ENCODE results near the gene SRPK2. TPM values are rescaled to one million over a fixed set of nuclear protein-coding genes. Genes with fewer than 3 reads are reported as not detected.

SRPK2 gene
- polyA plus RNA-seq, 1 experiment, result 10.8 TPM

- H3K4me3 ChIP-seq (ENCODE audit: low read depth, low read length), result no peak overlapping the region
- TF ChIP-seq, protein P1, sequence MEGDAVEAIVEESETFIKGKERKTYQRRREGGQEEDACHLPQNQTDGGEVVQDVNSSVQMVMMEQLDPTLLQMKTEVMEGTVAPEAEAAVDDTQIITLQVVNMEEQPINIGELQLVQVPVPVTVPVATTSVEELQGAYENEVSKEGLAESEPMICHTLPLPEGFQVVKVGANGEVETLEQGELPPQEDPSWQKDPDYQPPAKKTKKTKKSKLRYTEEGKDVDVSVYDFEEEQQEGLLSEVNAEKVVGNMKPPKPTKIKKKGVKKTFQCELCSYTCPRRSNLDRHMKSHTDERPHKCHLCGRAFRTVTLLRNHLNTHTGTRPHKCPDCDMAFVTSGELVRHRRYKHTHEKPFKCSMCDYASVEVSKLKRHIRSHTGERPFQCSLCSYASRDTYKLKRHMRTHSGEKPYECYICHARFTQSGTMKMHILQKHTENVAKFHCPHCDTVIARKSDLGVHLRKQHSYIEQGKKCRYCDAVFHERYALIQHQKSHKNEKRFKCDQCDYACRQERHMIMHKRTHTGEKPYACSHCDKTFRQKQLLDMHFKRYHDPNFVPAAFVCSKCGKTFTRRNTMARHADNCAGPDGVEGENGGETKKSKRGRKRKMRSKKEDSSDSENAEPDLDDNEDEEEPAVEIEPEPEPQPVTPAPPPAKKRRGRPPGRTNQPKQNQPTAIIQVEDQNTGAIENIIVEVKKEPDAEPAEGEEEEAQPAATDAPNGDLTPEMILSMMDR (IDR thresholded peaks at IDR 0.05; ENCODE audit: insufficient read depth, low read depth, low read length), result no peak
- CTCF ChIA-PET, result no interaction called here
- H3K27me3 ChIP-seq (ENCODE audit: control insufficient read depth, insufficient read depth, low read length), result no peaks in the 10 kb centered on the region
- H3K36me3 ChIP-seq (ENCODE audit: control insufficient read depth, insufficient read depth, low read length), result peaks cover 2% of the 10 kb centered on the region; the same call in 1 of the 2 replicates
- DNase-seq (ENCODE audit: low read depth), result no peak
- POLR2A ChIA-PET, result no interaction called here
Measured at GRCh38 chr7:105389889-105390288, 1.2 kb upstream of the SRPK2 start.

GRCh38 chr7:105389088-105389650 is 448 bp upstream of the SRPK2 start:
- TF ChIP-seq, protein P1 (IDR thresholded peaks at IDR 0.05; ENCODE audit: insufficient read depth, low read depth, low read length), result 0 out of 2 replicates have a peak, but pooled peaks have one; percentile 7
- CTCF ChIA-PET, result interaction anchor here (1.1 to 2.5 kb wide), 2 partner anchors 9 to 44 kb away, joined by 3 to 8 read pairs; no protein-coding TSS in a partner anchor

DNA sequence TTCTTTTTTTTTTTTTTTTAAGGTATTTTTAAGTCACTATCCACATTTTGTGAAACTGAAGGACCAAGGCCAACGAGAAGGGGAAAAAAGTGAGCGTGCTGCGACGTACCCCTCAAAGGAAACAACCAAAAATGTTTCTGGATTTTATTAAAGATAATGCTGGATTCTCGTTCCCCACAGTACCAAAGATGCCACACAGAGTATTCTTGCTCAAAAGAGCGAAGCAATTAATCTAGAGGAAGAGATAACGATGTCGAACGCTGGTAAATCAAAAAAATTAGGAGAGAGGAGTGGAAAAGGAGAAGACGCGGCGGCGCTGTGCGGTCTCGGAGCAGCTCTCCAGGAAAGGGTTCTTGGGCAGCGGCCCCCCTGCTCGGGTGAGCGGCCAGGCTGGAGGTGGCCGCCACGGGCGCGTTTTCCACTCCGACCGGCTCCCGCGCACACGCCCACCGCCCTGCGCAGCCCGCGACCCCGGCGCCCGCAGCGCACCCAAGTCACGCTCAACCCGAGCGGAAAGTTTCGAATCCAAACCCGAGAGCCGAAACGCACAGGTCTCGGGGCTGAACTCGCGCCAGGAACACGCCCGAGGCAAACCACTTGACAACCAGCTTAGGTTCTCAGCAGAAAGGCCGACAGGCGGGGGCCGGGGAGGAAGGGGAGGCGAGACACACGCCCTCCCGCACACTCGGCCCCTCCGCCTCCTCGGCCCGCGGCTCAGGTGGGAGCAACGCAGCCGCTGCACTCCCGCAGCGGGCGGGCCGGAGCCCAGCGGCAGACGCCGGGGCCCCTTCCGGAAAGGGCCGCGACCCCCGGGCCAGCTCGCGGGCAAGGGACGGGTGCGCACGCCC is 989 bp downstream of the SRPK2 start:
- DNase-seq (ENCODE audit: low read depth), result no peak
- Histone ChIP-seq H3K4me3 (ENCODE audit: low read depth, low read length) (peak overlapping the region; percentile 89), H3K27me3 (ENCODE audit: control insufficient read depth, insufficient read depth, low read length) (no peaks in the 10 kb centered on the region), H3K36me3 (ENCODE audit: control insufficient read depth, insufficient read depth, low read length) (peaks cover 2% of the 10 kb centered on the region; the same call in 1 of the 2 replicates)
- POLR2A ChIA-PET, result interaction anchor here (0.7 kb wide), 1 partner anchor 260 kb away, joined by 13 read pairs; no protein-coding TSS in a partner anchor
- CTCF ChIA-PET, result interaction anchor here (1.2 to 2.5 kb wide), 2 partner anchors 10 to 11 kb away, joined by 3 to 8 read pairs; no protein-coding TSS in a partner anchor
- TF ChIP-seq, protein P1 (IDR thresholded peaks at IDR 0.05; ENCODE audit: insufficient read depth, low read depth, low read length), result 0 out of 2 replicates have a peak, but pooled peaks have one; percentile 9

More at GRCh38 chr7:105389088-105389650, 448 bp upstream of the SRPK2 start:
- no peaks in the 10 kb centered on the region for H3K27me3 ChIP-seq (ENCODE audit: control insufficient read depth, insufficient read depth, low read length)
- POLR2A ChIA-PET, result no interaction called here
- peaks cover 2% of the 10 kb centered on the region; the same call in 1 of the 2 replicates for H3K36me3 ChIP-seq (ENCODE audit: control insufficient read depth, insufficient read depth, low read length)
- DNase-seq (ENCODE audit: low read depth), result no peak
- peak overlapping the region; percentile 89 for H3K4me3 ChIP-seq (ENCODE audit: low read depth, low read length)

- TF ChIP-seq, protein P1 (IDR thresholded peaks at IDR 0.05; ENCODE audit: insufficient read depth, low read depth, low read length), result no peak
- POLR2A ChIA-PET, result no interaction called here
- H3K4me3 ChIP-seq (ENCODE audit: low read depth, low read length), result no peak overlapping the region
- H3K27me3 ChIP-seq (ENCODE audit: control insufficient read depth, insufficient read depth, low read length), result no peaks in the 10 kb centered on the region
- DNase-seq (ENCODE audit: low read depth), result no peak
- no peaks in the 10 kb centered on the region for H3K36me3 ChIP-seq (ENCODE audit: control insufficient read depth, insufficient read depth, low read length)
- CTCF ChIA-PET, result interaction anchor here (0.8 kb wide), 1 partner anchor 10 kb away, joined by 3 read pairs; no protein-coding TSS in a partner anchor
Measured at GRCh38 chr7:105377903-105378302, 10.8 kb downstream of the SRPK2 start.
